ENCODE data around the gene CKAP5. TPM values are rescaled to one million over a fixed set of nuclear protein-coding genes. Genes with fewer than 3 reads are reported as not detected.

Gene CKAP5
- total RNA-seq, 1 donor from 2014 or later = 94.3 TPM

GRCh38 chr11:46868912-46869311 is 22.8 kb upstream of the CKAP5 start:
- Mint-ChIP-seq H3K27me3 (ENCODE audit: low read depth) (no peaks in the 10 kb centered on the region), H3K4me3 (ENCODE audit: unreplicated experiment) (no peak overlapping the region), H3K4me1 (ENCODE audit: low read depth) (peaks cover 11% of the 10 kb centered on the region), H3K36me3 (ENCODE audit: low read depth) (peaks cover 14% of the 10 kb centered on the region), H3K27ac (ENCODE audit: unreplicated experiment) (no peak overlapping the region), H3K9me3 (ENCODE audit: low read depth) (no peaks in the 10 kb centered on the region)
- DNase-seq (ENCODE audit: low spot score) = no peak
- TF ChIP-seq CTCF (IDR thresholded peaks at IDR 0.05) = no peak

GRCh38 chr11:46865340-46865739 is 19.3 kb upstream of the CKAP5 start:
- no peak for DNase-seq (ENCODE audit: low spot score)
- Mint-ChIP-seq H3K9me3 (ENCODE audit: low read depth) (no peaks in the 10 kb centered on the region), H3K4me3 (ENCODE audit: unreplicated experiment) (no peak overlapping the region), H3K36me3 (ENCODE audit: low read depth) (peaks cover 7% of the 10 kb centered on the region), H3K27ac (ENCODE audit: unreplicated experiment) (peak overlapping the region; percentile 71), H3K27me3 (ENCODE audit: low read depth) (no peaks in the 10 kb centered on the region), H3K4me1 (ENCODE audit: low read depth) (peaks cover 11% of the 10 kb centered on the region)
- no peak for TF ChIP-seq CTCF (IDR thresholded peaks at IDR 0.05)

GRCh38 chr11:46860218-46860617 is 14.1 kb upstream of the CKAP5 start:
- no peak for TF ChIP-seq CTCF (IDR thresholded peaks at IDR 0.05)
- Mint-ChIP-seq H3K4me1 (ENCODE audit: low read depth) (peaks cover 5% of the 10 kb centered on the region), H3K4me3 (ENCODE audit: unreplicated experiment) (no peak overlapping the region), H3K9me3 (ENCODE audit: low read depth) (no peaks in the 10 kb centered on the region), H3K27ac (ENCODE audit: unreplicated experiment) (no peak overlapping the region), H3K27me3 (ENCODE audit: low read depth) (no peaks in the 10 kb centered on the region), H3K36me3 (ENCODE audit: low read depth) (peaks cover 11% of the 10 kb centered on the region)
- DNase-seq (ENCODE audit: low spot score) = no peak

- DNase-seq (ENCODE audit: low spot score) = no peak
- H3K36me3 Mint-ChIP-seq (ENCODE audit: low read depth) = peaks cover 11% of the 10 kb centered on the region
- no peak overlapping the region for H3K27ac Mint-ChIP-seq (ENCODE audit: unreplicated experiment)
- H3K4me3 Mint-ChIP-seq (ENCODE audit: unreplicated experiment) = no peak overlapping the region
- no peak for TF ChIP-seq CTCF (IDR thresholded peaks at IDR 0.05)
- no peaks in the 10 kb centered on the region for H3K4me1 Mint-ChIP-seq (ENCODE audit: low read depth)
- H3K27me3 Mint-ChIP-seq (ENCODE audit: low read depth) = no peaks in the 10 kb centered on the region
- H3K9me3 Mint-ChIP-seq (ENCODE audit: low read depth) = no peaks in the 10 kb centered on the region
Observed at GRCh38 chr11:46858920-46859546, 13.0 kb upstream of the CKAP5 start.

GRCh38 chr11:46857666-46858065 is 11.6 kb upstream of the CKAP5 start:
- no peak for TF ChIP-seq CTCF (IDR thresholded peaks at IDR 0.05)
- Mint-ChIP-seq H3K4me3 (ENCODE audit: unreplicated experiment) (no peak overlapping the region), H3K36me3 (ENCODE audit: low read depth) (peaks cover 8% of the 10 kb centered on the region), H3K4me1 (ENCODE audit: low read depth) (no peaks in the 10 kb centered on the region), H3K27me3 (ENCODE audit: low read depth) (no peaks in the 10 kb centered on the region), H3K27ac (ENCODE audit: unreplicated experiment) (no peak overlapping the region), H3K9me3 (ENCODE audit: low read depth) (no peaks in the 10 kb centered on the region)
- no peak for DNase-seq (ENCODE audit: low spot score)
